Loucy (cell line): ENCODE data around the gene PAQR7.
A peak's percentile ranks its signal among the peaks of the same experiment; 100 is the strongest.

Experiments
- H2AFZ ChIP-seq: fragments of 200-600 bp; sonication (generic); 2 replicates; pipeline ENCODE4 v1.6.0; 2016; ENCODE audit warnings: antibody characterized with exemption, mild to moderate bottlenecking, low read length, moderate library complexity
- H3F3A ChIP-seq: fragments of 200-600 bp; 2 replicates; pipeline ENCODE4 v1.6.0; 2016; ENCODE audit warnings: antibody characterized with exemption, low read depth, mild to moderate bottlenecking
- H3K27me3 ChIP-seq: fragments of 200-600 bp; sonication (generic); 2 replicates; pipeline ENCODE4 v1.6.1; 2014; ENCODE audit warnings: low read length, mild to moderate bottlenecking; ENCODE audit not compliant: insufficient read depth, poor library complexity, severe bottlenecking
- H3K36me3 ChIP-seq: fragments of 200-600 bp; sonication (generic); 2 replicates; pipeline ENCODE4 v1.6.1; 2016; ENCODE audit warnings: low read length; ENCODE audit not compliant: insufficient read depth
- H3K4me1 ChIP-seq: fragments of 200-600 bp; sonication (generic); 2 replicates; pipeline ENCODE4 v1.5.1; 2014; ENCODE audit warnings: low read length, mild to moderate bottlenecking; ENCODE audit not compliant: insufficient read depth, poor library complexity, severe bottlenecking
- H3K4me2 ChIP-seq: fragments of 200-600 bp; sonication (generic); 2 replicates; pipeline ENCODE4 v1.6.0; 2014; ENCODE audit warnings: antibody characterized with exemption, low read length, low read depth, mild to moderate bottlenecking; ENCODE audit not compliant: poor library complexity, severe bottlenecking
- H3K4me3 ChIP-seq: fragments of 200-600 bp; sonication (generic); 2 replicates; pipeline ENCODE4 v1.5.1; 2014; ENCODE audit warnings: low read length, mild to moderate bottlenecking, mixed read lengths; ENCODE audit not compliant: poor library complexity, severe bottlenecking
- H3K79me2 ChIP-seq: fragments of 200-600 bp; sonication (generic); 2 replicates; pipeline ENCODE4 v1.6.1; 2014; ENCODE audit warnings: low read length; ENCODE audit not compliant: insufficient read depth
- H3K9ac ChIP-seq: fragments of 200-600 bp; sonication (generic); 2 replicates; pipeline ENCODE4 v1.6.0; 2014; ENCODE audit warnings: mild to moderate bottlenecking, low read depth, low read length, moderate library complexity; ENCODE audit not compliant: poor library complexity, severe bottlenecking
- H3K9me2 ChIP-seq: fragments of 200-600 bp; sonication (generic); replicated peaks from 2 replicates; pipeline ENCODE4 v1.6.1; 2016; ENCODE audit warnings: low read depth, low read length, mixed read lengths
- H3K9me3 ChIP-seq: fragments of 200-600 bp; sonication (generic); 2 replicates; pipeline ENCODE4 v1.6.1; 2014; ENCODE audit warnings: mild to moderate bottlenecking, antibody characterized with exemption, low read length, low read depth; ENCODE audit not compliant: insufficient read depth
- H4K20me1 ChIP-seq: fragments of 200-600 bp; sonication (generic); 2 replicates; pipeline ENCODE4 v1.6.0; 2014; ENCODE audit warnings: antibody characterized with exemption, low read length, mild to moderate bottlenecking; ENCODE audit not compliant: insufficient read depth, poor library complexity, severe bottlenecking
- CTCF ChIP-seq: fragments of 200-600 bp; sonication (generic); conservative IDR thresholded peaks from 2 replicates; pipeline ENCODE4 v1.5.1; 2014; ENCODE audit warnings: mild to moderate bottlenecking, antibody characterized with exemption, low read length
- EZH2phosphoT487 ChIP-seq: fragments of 200-600 bp; IDR thresholded peaks from 2 replicates; pipeline ENCODE4 v1.6.1; 2018; ENCODE audit warnings: antibody characterized with exemption, mild to moderate bottlenecking, moderate library complexity, borderline replicate concordance

PAQR7 gene

DNA sequence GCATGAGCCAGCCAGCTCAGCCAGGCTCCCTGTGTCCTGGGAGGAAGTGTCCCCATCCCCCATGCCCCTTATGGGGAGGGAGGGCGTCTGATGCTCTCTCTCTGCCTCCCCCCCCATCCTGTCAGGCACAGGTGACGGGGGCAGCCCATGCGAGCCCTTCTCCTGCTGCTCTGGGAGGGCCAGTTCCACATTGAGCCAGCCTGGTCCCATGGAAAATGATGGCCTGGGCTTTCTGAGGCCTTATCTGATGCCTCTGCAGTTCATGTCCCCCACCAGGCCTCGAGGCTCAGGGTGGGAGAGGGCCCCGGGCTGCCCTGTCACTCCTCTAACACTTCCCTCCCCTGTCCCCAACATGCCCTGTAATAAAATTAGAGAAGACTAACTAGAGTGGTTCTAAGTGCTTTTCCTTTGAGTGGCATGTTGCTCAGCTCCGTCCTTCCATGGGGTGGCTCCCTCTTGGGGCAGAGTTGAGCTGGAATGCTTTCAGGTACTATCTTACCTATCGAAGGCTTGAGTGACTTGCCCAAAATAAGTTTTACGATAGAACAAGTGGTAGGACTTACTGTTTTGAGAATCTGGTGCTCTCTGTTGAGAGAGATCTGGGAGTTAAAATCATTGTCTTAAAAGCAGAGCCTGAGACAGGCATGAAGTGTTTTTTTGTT, 57.5 kb downstream of the PAQR7 start:
- Histone ChIP-seq H3K9me2 (no peaks in the 10 kb centered on the region), H3K9ac (peak overlapping the region; percentile 86), H2AFZ (no peak overlapping the region), H3K4me2 (peak overlapping the region; percentile 92), H3K9me3 (no peaks in the 10 kb centered on the region), H3K27me3 (no peaks in the 10 kb centered on the region), H3F3A (no peaks in the 10 kb centered on the region), H3K4me1 (peaks cover 30% of the 10 kb centered on the region), H4K20me1 (peaks cover 19% of the 10 kb centered on the region), H3K36me3 (no peaks in the 10 kb centered on the region), H3K4me3 (no peak overlapping the region), H3K79me2 (peaks cover 29% of the 10 kb centered on the region; the same call in 1 of the 2 replicates)
- no peak for TF ChIP-seq EZH2phosphoT487
- peak; percentile 23; the same call in 1 of the 2 replicates for TF ChIP-seq CTCF

DNA sequence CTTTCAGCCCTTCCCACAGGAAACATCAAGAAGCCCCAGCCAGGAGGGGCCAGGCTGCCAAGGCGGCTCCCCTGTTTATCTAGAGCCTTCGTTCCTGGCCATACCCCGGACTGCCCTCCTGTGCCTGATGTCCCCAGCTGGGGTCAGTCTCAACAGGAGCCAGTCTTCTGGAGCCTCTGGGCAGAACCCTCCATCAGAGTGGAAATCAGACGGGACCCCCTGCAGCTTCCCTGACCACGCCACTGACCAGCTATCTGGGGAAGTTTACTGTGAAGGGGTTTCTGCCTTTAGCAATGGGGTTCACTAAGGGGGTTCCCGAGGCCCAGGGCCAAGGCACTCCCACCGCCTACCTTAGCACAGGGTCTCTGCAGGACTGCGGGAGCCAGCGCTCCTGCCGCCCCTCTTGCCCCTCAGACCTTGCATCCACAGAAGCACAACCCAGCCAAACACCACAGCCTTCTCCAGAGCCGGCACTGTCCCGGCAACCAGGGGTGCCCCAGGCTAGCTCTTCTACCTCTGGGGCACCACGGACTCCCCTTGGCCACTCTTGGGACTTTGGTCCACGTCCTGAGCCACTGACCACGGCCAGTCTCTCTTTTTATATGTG, 59.3 kb downstream of the PAQR7 start:
- no peak overlapping the region for H3K4me2 ChIP-seq
- TF ChIP-seq CTCF (no peak), EZH2phosphoT487 (no peak)

GRCh38 chr1:25815208-25816111, 60.0 kb downstream of the PAQR7 start:
- Histone ChIP-seq H4K20me1 (peaks cover 5% of the 10 kb centered on the region), H3K9me3 (no peaks in the 10 kb centered on the region), H3K4me2 (no peak overlapping the region), H3K9me2 (no peaks in the 10 kb centered on the region), H3K36me3 (no peaks in the 10 kb centered on the region), H3K79me2 (peaks cover 11% of the 10 kb centered on the region; the same call in 1 of the 2 replicates), H3K4me1 (peaks cover 15% of the 10 kb centered on the region), H3K4me3 (no peak overlapping the region), H3K27me3 (no peaks in the 10 kb centered on the region), H3K9ac (no peak overlapping the region), H2AFZ (no peak overlapping the region), H3F3A (no peaks in the 10 kb centered on the region)
- no peak for TF ChIP-seq EZH2phosphoT487
- no peak for TF ChIP-seq CTCF

More for the DNA sequence above, 59.3 kb downstream of the PAQR7 start:
- Histone ChIP-seq H3K9ac (no peak overlapping the region), H3K9me2 (no peaks in the 10 kb centered on the region), H3K4me1 (peaks cover 20% of the 10 kb centered on the region), H3K4me3 (no peak overlapping the region), H3K36me3 (no peaks in the 10 kb centered on the region), H2AFZ (no peak overlapping the region), H3F3A (no peaks in the 10 kb centered on the region), H3K79me2 (peaks cover 18% of the 10 kb centered on the region; the same call in 1 of the 2 replicates), H3K27me3 (no peaks in the 10 kb centered on the region), H4K20me1 (peaks cover 11% of the 10 kb centered on the region), H3K9me3 (no peaks in the 10 kb centered on the region)
